HL-60 (cell line): Measurements from ENCODE around the gene SIL1.

Experiments
- DNase-seq, 2 experiments: peaks; one replicate each; pipeline ENCODE4 v3.0.0-alpha.2; 2010 to 2020; ENCODE audit warnings: low read depth in 1 of 2, low spot score in 1 of 2
- H3K27ac ChIP-seq: fragments of 250-450 bp; sonication (Bioruptor Pico); replicated peaks from 2 replicates; pipeline ENCODE4 v1.5.1; 2020; ENCODE audit warnings: mild to moderate bottlenecking, moderate library complexity
- H3K27me3 ChIP-seq: fragments of 250-450 bp; sonication (Bioruptor Pico); 2 replicates; pipeline ENCODE4 v1.5.1; 2021; ENCODE audit warnings: mild to moderate bottlenecking, moderate library complexity; ENCODE audit not compliant: insufficient read depth, poor library complexity, severe bottlenecking
- H3K4me3 ChIP-seq: replicated peaks from 2 replicates; pipeline ENCODE4 v1.5.1; 2011; ENCODE audit warnings: mild to moderate bottlenecking, control low read depth, low read length; ENCODE audit not compliant: insufficient read depth
- CTCF ChIP-seq: IDR thresholded peaks from one replicate; pipeline ENCODE4 v1.5.1; 2011; ENCODE audit warnings: low read length, control low read depth, inconsistent platforms; ENCODE audit not compliant: insufficient read depth
- GABPA ChIP-seq: IDR thresholded peaks from 2 replicates; pipeline ENCODE4 v1.6.1; 2012; ENCODE audit warnings: low read depth
- POLR2AphosphoS5 ChIP-seq: IDR thresholded peaks from 2 replicates; pipeline ENCODE4 v1.6.1; 2012; ENCODE audit warnings: low read depth
- REST ChIP-seq: IDR thresholded peaks from 2 replicates; pipeline ENCODE4 v1.6.1; 2012; ENCODE audit warnings: low read depth; ENCODE audit not compliant: insufficient replicate concordance
- SPI1 ChIP-seq: IDR thresholded peaks from 2 replicates; pipeline ENCODE4 v1.6.1; 2012; ENCODE audit warnings: low read depth, mild to moderate bottlenecking, borderline replicate concordance

Gene SIL1

GRCh38 chr5:139131062-139131461, 67.1 kb downstream of the SIL1 start:
- no peak overlapping the region for H3K4me3 ChIP-seq
- no peak overlapping the region for H3K27ac ChIP-seq
- DNase-seq = no peak
- no peak for TF ChIP-seq REST
- TF ChIP-seq POLR2AphosphoS5 = no peak
- no peak for TF ChIP-seq SPI1
- no peak for TF ChIP-seq GABPA
- no peak for TF ChIP-seq CTCF
- H3K27me3 ChIP-seq = no peaks in the 10 kb centered on the region

GRCh38 chr5:139130214-139130613, 68.0 kb downstream of the SIL1 start:
- H3K27me3 ChIP-seq = no peaks in the 10 kb centered on the region
- no peak overlapping the region for H3K4me3 ChIP-seq
- no peak overlapping the region for H3K27ac ChIP-seq
- TF ChIP-seq POLR2AphosphoS5 (no peak), SPI1 (no peak), REST (no peak), CTCF (no peak), GABPA (no peak)
- DNase-seq = no peak

GRCh38 chr5:139126711-139127111, 71.5 kb downstream of the SIL1 start:
- TF ChIP-seq POLR2AphosphoS5 = no peak
- TF ChIP-seq GABPA = no peak
- TF ChIP-seq SPI1 = no peak
- TF ChIP-seq CTCF = no peak
- TF ChIP-seq REST = no peak
- Histone ChIP-seq H3K27ac (no peak overlapping the region), H3K27me3 (no peaks in the 10 kb centered on the region), H3K4me3 (no peak overlapping the region)
- DNase-seq = no peak
